ENCODE results near the gene TPCN1. TPM values are rescaled to one million over a fixed set of nuclear protein-coding genes. Genes with fewer than 3 reads are reported as not detected.

The TPCN1 gene
- total RNA-seq, 1 donor from 2014 or later: 55.6 TPM

- Mint-ChIP-seq H3K27me3 (no peaks in the 10 kb centered on the region), H3K4me1 (ENCODE audit: unreplicated experiment) (peaks cover 27% of the 10 kb centered on the region), H3K9me3 (no peaks in the 10 kb centered on the region), H3K4me3 (peak overlapping the region; percentile 94), H3K36me3 (no peaks in the 10 kb centered on the region), H3K27ac (peak overlapping the region; percentile 96)
- DNase-seq (ENCODE audit: extremely low spot score, unreplicated experiment): no peak
- no peak for TF ChIP-seq CTCF (conservative IDR thresholded peaks at IDR 0.05)
These were observed 1.7 kb downstream of the TPCN1 start for GRCh38 chr12:113222730-113223531.

DNA sequence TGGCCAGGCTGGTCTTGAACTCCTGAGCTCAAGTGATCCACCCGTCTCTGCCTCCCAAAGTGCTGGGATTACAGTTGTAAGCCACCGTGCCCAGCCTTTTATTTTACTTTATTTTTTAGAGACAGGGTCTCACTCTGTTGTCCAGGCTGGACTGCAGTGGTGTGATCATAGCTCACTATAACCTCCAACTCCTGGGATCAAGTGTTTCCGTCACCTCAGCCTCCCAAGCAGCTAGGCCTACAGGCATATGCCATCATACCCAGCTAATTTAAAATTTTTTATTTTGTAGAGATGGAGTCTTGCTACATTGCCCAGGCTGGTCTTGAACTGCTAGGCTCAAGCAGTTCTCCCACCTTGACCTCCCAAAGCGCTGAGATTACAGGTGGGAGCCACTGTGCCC, 3.7 kb downstream of the TPCN1 start:
- H3K4me3 Mint-ChIP-seq: no peak overlapping the region
- H3K27ac Mint-ChIP-seq: no peak overlapping the region
- peaks cover 11% of the 10 kb centered on the region for H3K36me3 Mint-ChIP-seq
- peaks cover 30% of the 10 kb centered on the region for H3K4me1 Mint-ChIP-seq (ENCODE audit: unreplicated experiment)
- TF ChIP-seq CTCF (conservative IDR thresholded peaks at IDR 0.05): no peak
- no peaks in the 10 kb centered on the region for H3K27me3 Mint-ChIP-seq
- no peak for DNase-seq (ENCODE audit: extremely low spot score, unreplicated experiment)
- no peaks in the 10 kb centered on the region for H3K9me3 Mint-ChIP-seq

GRCh38 chr12:113226696-113227568, 5.7 kb downstream of the TPCN1 start:
- no peak for TF ChIP-seq CTCF (conservative IDR thresholded peaks at IDR 0.05)
- Mint-ChIP-seq H3K36me3 (peaks cover 23% of the 10 kb centered on the region), H3K27ac (peak overlapping the region; percentile 77), H3K9me3 (no peaks in the 10 kb centered on the region), H3K4me3 (no peak overlapping the region), H3K27me3 (no peaks in the 10 kb centered on the region), H3K4me1 (ENCODE audit: unreplicated experiment) (peaks cover 29% of the 10 kb centered on the region)
- no peak for DNase-seq (ENCODE audit: extremely low spot score, unreplicated experiment)

DNA sequence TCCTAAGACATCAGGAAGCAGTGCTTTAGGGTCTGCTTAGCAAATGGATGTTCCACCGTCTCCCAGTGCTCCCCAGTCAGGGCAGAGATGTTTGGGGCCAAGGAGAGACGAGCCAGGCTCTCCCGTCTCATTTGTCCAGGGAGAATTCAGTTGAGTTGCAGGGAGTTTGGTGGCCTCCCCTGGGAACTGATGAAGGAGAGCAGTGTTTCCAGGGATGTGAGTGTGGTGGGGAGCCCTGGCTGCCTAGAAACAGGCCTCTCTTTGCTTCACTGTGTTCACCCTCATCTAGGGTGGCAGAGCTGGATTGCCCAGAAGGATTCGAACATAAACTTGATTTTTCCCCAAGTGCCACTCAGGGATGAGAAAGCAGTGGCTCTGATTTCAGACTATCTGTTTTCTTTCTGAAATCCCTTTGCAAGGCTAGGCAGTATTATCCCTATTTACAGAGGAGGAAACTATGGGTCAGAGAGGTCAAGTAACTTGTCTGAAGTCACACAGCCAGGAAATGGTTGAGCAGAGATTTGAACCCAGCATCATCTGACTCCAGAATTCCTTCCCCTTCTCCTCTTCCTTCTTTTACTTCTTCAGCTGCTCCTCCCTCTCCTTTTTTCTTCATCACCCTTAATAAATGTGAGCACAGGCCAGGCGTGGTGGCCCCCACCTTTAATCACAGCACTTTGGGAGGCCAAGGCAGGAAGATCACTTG, 6.6 kb downstream of the TPCN1 start:
- DNase-seq (ENCODE audit: extremely low spot score, unreplicated experiment): no peak
- no peaks in the 10 kb centered on the region for H3K27me3 Mint-ChIP-seq
- H3K9me3 Mint-ChIP-seq: no peaks in the 10 kb centered on the region
- TF ChIP-seq CTCF (conservative IDR thresholded peaks at IDR 0.05): no peak
- H3K4me1 Mint-ChIP-seq (ENCODE audit: unreplicated experiment): peaks cover 20% of the 10 kb centered on the region
- peak overlapping the region; percentile 99 for H3K27ac Mint-ChIP-seq
- H3K4me3 Mint-ChIP-seq: no peak overlapping the region
- H3K36me3 Mint-ChIP-seq: peaks cover 23% of the 10 kb centered on the region

GRCh38 chr12:113228394-113229028, 7.2 kb downstream of the TPCN1 start:
- H3K9me3 Mint-ChIP-seq: no peaks in the 10 kb centered on the region
- no peak for TF ChIP-seq CTCF (conservative IDR thresholded peaks at IDR 0.05)
- H3K4me3 Mint-ChIP-seq: peak overlapping the region; percentile 73
- H3K4me1 Mint-ChIP-seq (ENCODE audit: unreplicated experiment): peaks cover 20% of the 10 kb centered on the region
- H3K27me3 Mint-ChIP-seq: no peaks in the 10 kb centered on the region
- H3K36me3 Mint-ChIP-seq: peaks cover 25% of the 10 kb centered on the region
- DNase-seq (ENCODE audit: extremely low spot score, unreplicated experiment): no peak
- peak overlapping the region; percentile 99 for H3K27ac Mint-ChIP-seq

Measured in type B pancreatic cell (in vitro differentiated cells).